T-helper 2 cell treated with Interferon-gamma antibody and Interleukin-4, amounts not matched to agents 100 ng/mL and 5 ng/mL, for 36 hours (primary cell): ENCODE results near the gene CAPN2. TPM values are rescaled to one million over a fixed set of nuclear protein-coding genes. Genes with fewer than 3 reads are reported as not detected.

ENCODE experiments used
- intact Hi-C: fragments of 100-400 bp; cut with micrococcal nuclease; formaldehyde crosslinking; loops from one replicate; pipeline ENCODE4 v1.15.1; 2023
- total RNA-seq: library from RNA; stranded (reverse); gene quantifications from 2 replicates; pipeline ENCODE4 v1.2.3, GENCODE V29; 2022

The CAPN2 gene
- 187 and 191 TPM in 2 replicates for total RNA-seq

- intact Hi-C loops, result loop anchor here (1.0 to 10.0 kb wide), 4 partner anchors 37 to 720 kb away; partner anchors contain the start of genes DEGS1, NVL and WDR26
These were observed at the start of gene CAPN2 for GRCh38 chr1:223712194-223712849. CAPN2 (plus strand) TSS chr1:223712539; CDS start chr1:223712641, 102 bp downstream.

- intact Hi-C loops, result no loop called here
These were observed 49.4 kb upstream of the CAPN2 start for GRCh38 chr1:223662943-223663342.

- intact Hi-C loops, result no loop called here
These were observed 48.2 kb upstream of the CAPN2 start for GRCh38 chr1:223664106-223664505.

- intact Hi-C loops, result no loop called here
These were observed 46.6 kb upstream of the CAPN2 start, which contains the start of gene CAPN8 for GRCh38 chr1:223665592-223666312. CAPN8 (minus strand) TSS chr1:223665701; CDS start chr1:223665646, 55 bp downstream.

- intact Hi-C loops, result no loop called here
These were observed 44.7 kb upstream of the CAPN2 start for GRCh38 chr1:223667484-223668182.

- intact Hi-C loops, result no loop called here
These were observed 43.1 kb upstream of the CAPN2 start for GRCh38 chr1:223669003-223669795.

- intact Hi-C loops, result no loop called here
These were observed 41.7 kb upstream of the CAPN2 start for GRCh38 chr1:223670458-223671159.

- intact Hi-C loops, result no loop called here
These were observed 38.0 kb upstream of the CAPN2 start for GRCh38 chr1:223674119-223674890.

- intact Hi-C loops, result no loop called here
These were observed 33.5 kb upstream of the CAPN2 start for GRCh38 chr1:223678841-223679240.

GRCh38 chr1:223680188-223680587 is 32.2 kb upstream of the CAPN2 start:
- intact Hi-C loops, result loop anchor here (5.0 kb wide), 1 partner anchor 148 kb away; no protein-coding TSS in a partner anchor

GRCh38 chr1:223682502-223682901 is 29.8 kb upstream of the CAPN2 start:
- intact Hi-C loops, result loop anchor here (5.0 kb wide), 1 partner anchor 150 kb away; no protein-coding TSS in a partner anchor

- intact Hi-C loops, result loop anchor here (2.0 to 5.0 kb wide), 2 partner anchors 152 to 551 kb away; no protein-coding TSS in a partner anchor
These were observed 28.5 kb upstream of the CAPN2 start for GRCh38 chr1:223683586-223684487.

- intact Hi-C loops, result loop anchor here (2.0 to 5.0 kb wide), 2 partner anchors 152 to 552 kb away; no protein-coding TSS in a partner anchor
These were observed 27.9 kb upstream of the CAPN2 start for GRCh38 chr1:223684488-223684792.

- intact Hi-C loops, result no loop called here
These were observed 21.2 kb upstream of the CAPN2 start for GRCh38 chr1:223691121-223691520.

GRCh38 chr1:223695014-223695548 is 17.3 kb upstream of the CAPN2 start:
- intact Hi-C loops, result loop anchor here (5.0 kb wide), 1 partner anchor 412 kb away; no protein-coding TSS in a partner anchor

GRCh38 chr1:223695941-223696340 is 16.4 kb upstream of the CAPN2 start:
- intact Hi-C loops, result loop anchor here (5.0 kb wide), 1 partner anchor 411 kb away; no protein-coding TSS in a partner anchor

- intact Hi-C loops, result no loop called here
These were observed 11.9 kb upstream of the CAPN2 start for GRCh38 chr1:223700388-223700918.
